Mesendoderm (in vitro differentiated cells): Measurements from ENCODE around the gene GRB10.
A peak's percentile ranks its signal among the peaks of the same experiment; 100 is the strongest.

Experiments
- DNase-seq: peaks from one replicate; pipeline ENCODE4 v3.0.0; 2013
- H2AK5ac ChIP-seq: 2 replicates; pipeline ENCODE4 v1.6.1; 2013; ENCODE audit warnings: low read length, inconsistent platforms
- H2BK120ac ChIP-seq: 2 replicates; pipeline ENCODE4 v1.6.1; 2013; ENCODE audit warnings: low read depth, mild to moderate bottlenecking, low read length, moderate library complexity, mixed read lengths
- H2BK15ac ChIP-seq: replicated peaks from 2 replicates; pipeline ENCODE4 v1.6.1; 2013; ENCODE audit warnings: low read depth, mild to moderate bottlenecking, moderate library complexity
- H2BK5ac ChIP-seq: 2 replicates; pipeline ENCODE4 v1.6.1; 2013; ENCODE audit warnings: low read length, inconsistent platforms
- H3K18ac ChIP-seq: 2 replicates; pipeline ENCODE4 v1.6.1; 2013; ENCODE audit warnings: mild to moderate bottlenecking, low read length, mixed read lengths
- H3K23ac ChIP-seq: one replicate; pipeline ENCODE4 v1.6.1; 2013; ENCODE audit warnings: low read length
- H3K27ac ChIP-seq: 2 replicates; pipeline ENCODE4 v1.5.1; 2013; ENCODE audit warnings: low read depth, mild to moderate bottlenecking, inconsistent platforms, low read length, moderate library complexity
- H3K27me3 ChIP-seq: 2 replicates; pipeline ENCODE4 v1.6.1; 2013; ENCODE audit warnings: low read length, control low read depth, mild to moderate bottlenecking, inconsistent platforms; ENCODE audit not compliant: insufficient read depth, poor library complexity
- H3K36me3 ChIP-seq: 2 replicates; pipeline ENCODE4 v1.6.1; 2013; ENCODE audit warnings: low read length, inconsistent platforms; ENCODE audit not compliant: control insufficient read depth, insufficient read depth
- H3K4ac ChIP-seq: one replicate; pipeline ENCODE4 v1.6.1; 2013; ENCODE audit warnings: low read depth, mild to moderate bottlenecking, low read length, moderate library complexity
- H3K4me1 ChIP-seq: 2 replicates; pipeline ENCODE4 v1.6.1; 2013; ENCODE audit warnings: low read depth, low read length, inconsistent platforms; ENCODE audit not compliant: control insufficient read depth
- H3K4me2 ChIP-seq: 2 replicates; pipeline ENCODE4 v1.6.1; 2013; ENCODE audit warnings: low read length
- H3K4me3 ChIP-seq: 2 replicates; pipeline ENCODE4 v1.5.1; 2013; ENCODE audit warnings: mild to moderate bottlenecking, low read length
- H3K56ac ChIP-seq: one replicate; pipeline ENCODE4 v1.6.1; 2013; ENCODE audit warnings: low read length
- H3K79me1 ChIP-seq: 2 replicates; pipeline ENCODE4 v1.6.1; 2013; ENCODE audit warnings: low read length, inconsistent platforms
- H3K79me2 ChIP-seq: 2 replicates; pipeline ENCODE4 v1.6.1; 2013; ENCODE audit warnings: mild to moderate bottlenecking, low read length; ENCODE audit not compliant: control insufficient read depth, insufficient read depth
- H3K9ac ChIP-seq: 2 replicates; pipeline ENCODE4 v1.6.1; 2013; ENCODE audit warnings: low read length, inconsistent platforms
- H4K5ac ChIP-seq: one replicate; pipeline ENCODE4 v1.6.1; 2013; ENCODE audit warnings: low read length
- H4K8ac ChIP-seq: one replicate; pipeline ENCODE4 v1.6.1; 2013; ENCODE audit warnings: low read depth, mild to moderate bottlenecking, control low read depth, low read length, moderate library complexity
- WGBS: extraction: QIAGEN DNeasy Blood & Tissue Kit; methylation state at CpG from one replicate; pipeline ENCODE4 v1.1.7; 2013; ENCODE audit warnings: low lambda C conversion rate, missing lambda C conversion rate; ENCODE audit not compliant: insufficient coverage; ENCODE audit errors: extremely low coverage; 5-methylcytosine and 5-hydroxymethylcytosine counted together

Gene GRB10

GRCh38 chr7:50682573-50682972, 100.1 kb downstream of the GRB10 start:
- H3K56ac ChIP-seq, result no peak overlapping the region
- H3K27ac ChIP-seq, result no peak overlapping the region
- H3K23ac ChIP-seq, result no peak overlapping the region
- H2AK5ac ChIP-seq, result no peak overlapping the region
- peaks cover 14% of the 10 kb centered on the region for H3K79me1 ChIP-seq
- DNase-seq, result no peak
- H3K79me2 ChIP-seq, result peaks cover 4% of the 10 kb centered on the region
- no CpG with 5 or more reads among the region's 1 CpG for WGBS
- no peak overlapping the region for H3K4me2 ChIP-seq
- no peak overlapping the region for H3K4ac ChIP-seq
- no peaks in the 10 kb centered on the region for H3K4me1 ChIP-seq
- H3K4me3 ChIP-seq, result no peak overlapping the region
- no peak overlapping the region for H2BK15ac ChIP-seq
- H2BK120ac ChIP-seq, result no peak overlapping the region
- H3K9ac ChIP-seq, result no peak overlapping the region
- H4K8ac ChIP-seq, result no peak overlapping the region
- no peak overlapping the region for H2BK5ac ChIP-seq
- H3K27me3 ChIP-seq, result no peaks in the 10 kb centered on the region
- H4K5ac ChIP-seq, result no peak overlapping the region
- H3K36me3 ChIP-seq, result no peaks in the 10 kb centered on the region
- no peak overlapping the region for H3K18ac ChIP-seq

DNA sequence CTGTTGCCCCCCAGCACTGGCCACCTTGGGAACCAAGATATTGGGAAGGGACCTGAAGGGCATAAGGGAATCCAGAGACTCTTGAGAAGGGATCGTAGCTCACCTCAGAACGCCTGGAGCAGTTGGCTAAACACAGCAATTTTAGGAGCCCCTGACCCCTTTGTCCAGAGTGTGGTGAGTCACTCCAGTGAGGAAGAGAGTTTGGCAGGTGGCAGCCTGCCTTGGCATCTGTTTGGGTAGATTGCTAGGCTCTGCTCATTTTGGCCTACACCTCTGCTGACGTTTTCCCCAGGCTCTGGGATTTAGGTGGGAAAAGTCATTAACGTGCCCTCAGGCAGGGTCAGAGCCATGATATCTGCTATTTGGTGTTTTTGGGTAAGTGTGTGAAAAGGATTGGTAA, 100.6 kb downstream of the GRB10 start:
- Histone ChIP-seq H3K36me3 (no peaks in the 10 kb centered on the region), H4K8ac (no peak overlapping the region), H3K4me3 (no peak overlapping the region), H3K56ac (no peak overlapping the region), H3K79me1 (peaks cover 14% of the 10 kb centered on the region), H2BK15ac (no peak overlapping the region), H2BK120ac (no peak overlapping the region), H4K5ac (no peak overlapping the region), H3K4me2 (no peak overlapping the region), H3K4ac (no peak overlapping the region), H2AK5ac (no peak overlapping the region), H3K18ac (no peak overlapping the region), H3K4me1 (no peaks in the 10 kb centered on the region), H3K27ac (no peak overlapping the region), H3K9ac (no peak overlapping the region), H3K27me3 (no peaks in the 10 kb centered on the region), H3K23ac (peak overlapping the region; percentile 15), H2BK5ac (no peak overlapping the region), H3K79me2 (peaks cover 5% of the 10 kb centered on the region)
- DNase-seq, result no peak
- WGBS, result no CpG with 5 or more reads among the region's 4 CpGs

DNA sequence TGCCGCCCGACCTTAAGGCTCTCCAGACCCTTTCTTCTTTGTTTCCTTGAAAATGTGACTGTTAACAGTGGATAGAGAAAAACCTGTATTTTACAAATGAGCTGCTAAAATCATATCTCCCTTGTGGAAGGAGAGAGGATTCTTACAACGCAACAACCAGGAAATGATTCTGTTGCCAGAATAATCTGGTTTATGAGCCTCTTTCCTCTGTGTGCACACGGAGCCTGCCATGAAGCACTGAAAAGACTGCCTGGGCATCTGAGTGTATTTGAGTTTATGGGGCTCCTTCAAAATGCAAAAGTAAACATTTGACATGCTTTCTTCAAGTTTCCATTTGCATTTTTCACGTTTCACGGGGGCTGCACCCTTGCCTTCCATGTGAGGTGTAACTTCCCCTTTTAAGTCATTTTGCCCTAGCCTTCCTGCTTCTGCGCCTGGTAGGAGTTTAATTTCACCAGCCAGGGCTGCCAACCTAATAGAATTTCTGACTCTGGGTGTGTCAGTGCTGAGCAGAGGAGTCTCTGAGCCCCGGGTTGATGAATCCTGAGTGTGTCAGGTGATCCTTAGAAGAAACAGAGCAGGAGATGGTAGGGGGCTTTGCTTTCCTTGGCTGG, 101.2 kb downstream of the GRB10 start:
- Histone ChIP-seq H3K27me3 (no peaks in the 10 kb centered on the region), H3K36me3 (no peaks in the 10 kb centered on the region), H3K4me3 (no peak overlapping the region), H3K4me1 (no peaks in the 10 kb centered on the region), H3K27ac (no peak overlapping the region), H3K18ac (no peak overlapping the region), H3K9ac (no peak overlapping the region), H2BK15ac (no peak overlapping the region), H2BK5ac (no peak overlapping the region), H3K23ac (peak overlapping the region; percentile 15), H3K4ac (no peak overlapping the region), H4K5ac (no peak overlapping the region), H2AK5ac (no peak overlapping the region), H3K79me1 (peaks cover 17% of the 10 kb centered on the region), H3K4me2 (no peak overlapping the region), H3K79me2 (peaks cover 8% of the 10 kb centered on the region), H3K56ac (no peak overlapping the region), H4K8ac (no peak overlapping the region), H2BK120ac (no peak overlapping the region)
- DNase-seq, result no peak
- WGBS, result no CpG with 5 or more reads among the region's 8 CpGs

- H2BK15ac ChIP-seq, result no peak overlapping the region
- no peak overlapping the region for H3K4me3 ChIP-seq
- no peak overlapping the region for H3K23ac ChIP-seq
- peaks cover 24% of the 10 kb centered on the region for H3K79me1 ChIP-seq
- H3K18ac ChIP-seq, result no peak overlapping the region
- no peaks in the 10 kb centered on the region for H3K36me3 ChIP-seq
- H3K4me1 ChIP-seq, result no peaks in the 10 kb centered on the region
- H3K4me2 ChIP-seq, result no peak overlapping the region
- no CpG with 5 or more reads among the region's 7 CpGs for WGBS
- H3K27ac ChIP-seq, result no peak overlapping the region
- H2AK5ac ChIP-seq, result no peak overlapping the region
- no peak overlapping the region for H3K56ac ChIP-seq
- H4K5ac ChIP-seq, result no peak overlapping the region
- H4K8ac ChIP-seq, result no peak overlapping the region
- no peaks in the 10 kb centered on the region for H3K27me3 ChIP-seq
- H3K4ac ChIP-seq, result no peak overlapping the region
- H3K79me2 ChIP-seq, result peaks cover 10% of the 10 kb centered on the region
- no peak overlapping the region for H2BK5ac ChIP-seq
- H3K9ac ChIP-seq, result no peak overlapping the region
- DNase-seq, result peak; percentile 48
- H2BK120ac ChIP-seq, result no peak overlapping the region
These were observed 103.3 kb downstream of the GRB10 start for GRCh38 chr7:50679218-50680007.

GRCh38 chr7:50678586-50678985, 104.1 kb downstream of the GRB10 start:
- H3K56ac ChIP-seq, result no peak overlapping the region
- H3K4me3 ChIP-seq, result no peak overlapping the region
- H3K79me2 ChIP-seq, result peaks cover 9% of the 10 kb centered on the region
- H3K18ac ChIP-seq, result no peak overlapping the region
- no peaks in the 10 kb centered on the region for H3K4me1 ChIP-seq
- H3K27ac ChIP-seq, result no peak overlapping the region
- H3K4ac ChIP-seq, result no peak overlapping the region
- H2AK5ac ChIP-seq, result no peak overlapping the region
- peaks cover 4% of the 10 kb centered on the region for H3K36me3 ChIP-seq
- no peak overlapping the region for H4K8ac ChIP-seq
- no CpG with 5 or more reads among the region's 7 CpGs for WGBS
- no peak for DNase-seq
- no peak overlapping the region for H3K9ac ChIP-seq
- H3K4me2 ChIP-seq, result no peak overlapping the region
- H2BK5ac ChIP-seq, result no peak overlapping the region
- H2BK120ac ChIP-seq, result no peak overlapping the region
- H3K79me1 ChIP-seq, result peaks cover 29% of the 10 kb centered on the region
- no peak overlapping the region for H2BK15ac ChIP-seq
- H3K23ac ChIP-seq, result no peak overlapping the region
- no peak overlapping the region for H4K5ac ChIP-seq
- no peaks in the 10 kb centered on the region for H3K27me3 ChIP-seq
